ENCODE results near the gene DOCK2.

The DOCK2 gene

DNA sequence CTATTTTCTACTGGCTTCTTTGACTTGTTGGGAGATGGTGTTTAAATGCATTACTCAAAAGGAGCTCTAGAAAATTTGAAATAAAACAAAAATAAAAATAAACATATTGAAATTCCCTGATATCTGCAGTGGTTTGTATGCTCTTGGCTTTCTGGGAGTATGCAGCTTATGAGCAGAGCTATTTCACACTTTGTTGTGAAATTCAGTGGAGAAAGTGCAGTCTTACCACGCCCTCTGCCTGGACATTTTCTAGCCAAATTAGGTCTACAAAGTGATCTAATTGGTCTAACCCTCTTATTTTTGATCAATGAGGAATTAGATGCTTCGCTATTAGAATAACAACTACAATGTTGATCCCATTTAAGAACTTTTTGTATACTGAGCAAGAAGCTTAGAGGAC, 276.4 kb downstream of the DOCK2 start:
- TF ChIP-seq, protein P1, sequence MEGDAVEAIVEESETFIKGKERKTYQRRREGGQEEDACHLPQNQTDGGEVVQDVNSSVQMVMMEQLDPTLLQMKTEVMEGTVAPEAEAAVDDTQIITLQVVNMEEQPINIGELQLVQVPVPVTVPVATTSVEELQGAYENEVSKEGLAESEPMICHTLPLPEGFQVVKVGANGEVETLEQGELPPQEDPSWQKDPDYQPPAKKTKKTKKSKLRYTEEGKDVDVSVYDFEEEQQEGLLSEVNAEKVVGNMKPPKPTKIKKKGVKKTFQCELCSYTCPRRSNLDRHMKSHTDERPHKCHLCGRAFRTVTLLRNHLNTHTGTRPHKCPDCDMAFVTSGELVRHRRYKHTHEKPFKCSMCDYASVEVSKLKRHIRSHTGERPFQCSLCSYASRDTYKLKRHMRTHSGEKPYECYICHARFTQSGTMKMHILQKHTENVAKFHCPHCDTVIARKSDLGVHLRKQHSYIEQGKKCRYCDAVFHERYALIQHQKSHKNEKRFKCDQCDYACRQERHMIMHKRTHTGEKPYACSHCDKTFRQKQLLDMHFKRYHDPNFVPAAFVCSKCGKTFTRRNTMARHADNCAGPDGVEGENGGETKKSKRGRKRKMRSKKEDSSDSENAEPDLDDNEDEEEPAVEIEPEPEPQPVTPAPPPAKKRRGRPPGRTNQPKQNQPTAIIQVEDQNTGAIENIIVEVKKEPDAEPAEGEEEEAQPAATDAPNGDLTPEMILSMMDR (IDR thresholded peaks at IDR 0.05; ENCODE audit: low read depth, low read length) = no peak
- no peak for DNase-seq (ENCODE audit: extremely low read depth, low read depth)

DNA sequence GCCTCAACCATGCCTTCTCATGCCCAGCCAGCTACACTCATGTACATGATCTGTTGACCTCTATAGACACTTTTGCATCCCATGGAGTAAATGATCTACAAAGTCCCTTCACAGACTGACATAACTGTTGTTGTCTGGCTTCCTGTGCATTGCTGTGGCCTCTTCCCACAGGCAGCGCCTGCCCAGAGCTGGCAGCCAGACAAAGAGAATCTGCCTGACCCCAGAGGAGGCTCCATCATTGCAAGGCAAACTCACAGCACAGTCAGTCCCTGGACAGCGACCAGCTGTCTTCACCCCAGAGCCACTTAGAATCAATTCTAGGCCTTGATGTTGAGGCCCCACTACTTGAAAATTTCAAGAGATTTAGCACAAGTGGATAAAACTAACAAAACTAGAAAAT, 277.7 kb downstream of the DOCK2 start:
- DNase-seq (ENCODE audit: extremely low read depth, low read depth) = no peak
- TF ChIP-seq, protein P1 (IDR thresholded peaks at IDR 0.05; ENCODE audit: low read depth, low read length) = no peak

DNA sequence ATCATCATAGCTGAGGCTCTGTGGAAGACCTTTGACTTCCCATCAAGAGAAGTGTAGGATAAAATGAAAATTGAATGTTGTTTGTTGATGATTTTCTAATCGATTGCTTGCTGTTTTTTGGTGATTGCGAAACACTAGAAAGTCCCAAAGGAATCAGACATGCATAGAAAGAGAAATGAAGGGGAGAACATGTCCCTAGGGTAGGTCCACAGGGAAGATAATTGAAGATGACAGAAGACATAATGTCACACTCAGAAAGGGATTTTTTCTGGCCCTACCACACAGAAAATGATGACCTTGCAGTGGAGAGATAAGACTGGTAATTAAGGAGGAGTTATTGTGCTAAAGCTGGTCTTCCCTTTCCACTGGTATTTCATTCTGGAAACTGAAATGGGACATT, 280.4 kb downstream of the DOCK2 start:
- no peak for DNase-seq (ENCODE audit: extremely low read depth, low read depth)
- TF ChIP-seq, protein P1 (IDR thresholded peaks at IDR 0.05; ENCODE audit: low read depth, low read length) = no peak

DNA sequence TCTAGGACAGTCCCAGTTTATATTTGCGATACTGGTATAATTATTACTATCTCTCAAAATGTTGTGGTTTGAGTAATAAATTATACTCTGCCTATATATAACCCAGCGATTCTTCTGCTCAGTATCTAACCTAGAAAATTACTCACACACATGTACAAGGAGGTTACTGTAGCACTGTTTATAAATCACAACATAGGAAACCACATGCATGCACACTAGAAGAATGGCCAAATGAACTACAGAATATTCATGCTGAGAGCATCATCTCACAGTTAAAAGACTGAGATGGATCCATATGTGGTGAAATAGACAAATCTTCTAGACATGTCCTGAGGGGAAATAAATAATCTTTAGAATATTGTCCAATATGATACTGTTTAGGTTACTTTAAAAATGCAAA, 281.2 kb downstream of the DOCK2 start:
- DNase-seq (ENCODE audit: extremely low read depth, low read depth) = no peak

DNA sequence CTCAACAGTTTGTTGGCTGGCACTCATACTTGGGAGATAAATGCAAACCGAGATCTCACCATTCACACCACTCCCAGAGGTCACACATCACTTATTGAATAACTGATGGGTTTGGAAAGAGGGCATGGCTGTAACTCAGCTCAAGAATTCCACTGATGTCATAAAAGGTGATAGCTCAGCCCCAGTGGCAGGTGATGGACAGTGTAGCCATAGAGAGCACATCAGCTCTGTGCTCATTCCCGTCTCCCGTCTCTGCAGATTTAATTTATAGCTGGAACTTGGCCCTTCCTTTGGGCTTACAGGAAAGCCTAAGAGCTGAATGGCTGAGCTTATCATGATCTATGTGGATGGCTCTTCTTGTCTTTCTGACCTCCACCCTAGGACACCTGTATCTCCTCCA, 283.4 kb downstream of the DOCK2 start:
- TF ChIP-seq, protein P1 (IDR thresholded peaks at IDR 0.05; ENCODE audit: low read depth, low read length) = no peak
- DNase-seq (ENCODE audit: extremely low read depth, low read depth) = no peak

More for the DNA sequence above, 281.2 kb downstream of the DOCK2 start:
- TF ChIP-seq, protein P1 (IDR thresholded peaks at IDR 0.05; ENCODE audit: low read depth, low read length) = no peak

DNA sequence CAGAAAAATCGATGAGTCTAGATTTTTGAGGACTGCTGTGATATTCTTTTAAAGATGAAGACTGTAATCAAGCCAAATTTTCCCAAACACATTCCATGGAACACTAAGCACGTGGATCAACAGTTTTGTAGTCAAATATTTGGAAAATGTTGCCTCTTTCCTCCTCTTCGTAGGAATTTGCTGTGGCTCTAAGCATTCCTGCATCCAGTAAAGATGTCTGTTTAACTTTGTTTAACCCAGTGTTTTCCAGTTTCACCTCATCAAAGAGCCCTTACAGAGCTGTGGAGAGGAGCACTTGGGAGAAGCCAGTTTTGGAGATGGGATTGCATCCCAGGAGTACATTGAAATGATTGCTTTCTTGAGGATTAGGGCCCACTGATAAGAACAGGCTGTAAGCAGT, 284.3 kb downstream of the DOCK2 start:
- DNase-seq (ENCODE audit: extremely low read depth, low read depth) = no peak
- TF ChIP-seq, protein P1 (IDR thresholded peaks at IDR 0.05; ENCODE audit: low read depth, low read length) = no peak

DNA sequence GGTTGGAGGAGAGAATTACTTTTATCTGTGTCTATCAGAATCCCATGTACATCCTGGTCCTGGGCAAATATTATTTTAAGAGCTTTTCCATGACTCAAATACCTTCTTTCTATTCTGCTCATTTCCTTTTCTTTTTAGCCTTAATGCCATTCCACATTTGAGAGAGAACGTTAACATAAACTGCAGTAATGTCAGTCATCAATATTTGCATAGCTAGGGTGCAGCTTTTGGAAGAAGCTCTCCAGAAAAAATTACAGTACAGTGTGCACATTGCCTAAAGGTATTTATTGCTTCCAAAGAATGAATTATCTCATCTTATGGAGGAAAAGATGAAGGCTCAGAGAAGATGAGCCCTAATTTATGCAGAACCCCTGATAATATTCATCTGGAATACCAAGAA, 284.9 kb downstream of the DOCK2 start:
- no peak for DNase-seq (ENCODE audit: extremely low read depth, low read depth)
- TF ChIP-seq, protein P1 (IDR thresholded peaks at IDR 0.05; ENCODE audit: low read depth, low read length) = no peak
